A549 (cell line): ENCODE data around the gene KCNJ1. TPM values are rescaled to one million over a fixed set of nuclear protein-coding genes. Genes with fewer than 3 reads are reported as not detected.

ENCODE experiments used
- ATAC-seq, 2 experiments: fragments of 200-7000 bp in 1 of 2; fragments of >200 bp in 1 of 2; cut with Nextera tagmentation in 1 of 2; cut with Tn5 transposase in 1 of 2; 3 replicates each; pipeline versions ENCODE4 v1.8.0 to v1.9.1; 2018 to 2020; ENCODE audit warnings: mild to moderate bottlenecking in 1 of 2, moderate library complexity in 1 of 2
- CTCF ChIA-PET: fragments of 300-600 bp; sonication (Branson Sonifier 250); formaldehyde crosslinking; extraction: SDS; loops from one replicate; lab custom pipeline; 2021; ENCODE audit warnings: antibody characterized with exemption, inconsistent platforms; lab: Yijun Ruan, JAX
- POLR2A ChIA-PET: fragments of 350-600 bp; formaldehyde crosslinking; extraction: SDS; loops from one replicate; lab custom pipeline; 2021; ENCODE audit warnings: antibody characterized with exemption, inconsistent platforms; lab: Yijun Ruan, JAX
- DNase-seq, 2 experiments: peaks; one replicate each; pipeline versions ENCODE4 v3.0.0 to v3.0.0-alpha.2; 2011 to 2016; ENCODE audit warnings: low read depth in 1 of 2, low spot score in 1 of 2
- FAIRE-seq: peaks from 2 replicates; lab custom pipeline; 2011; peaks lifted over from hg19 to GRCh38; lab: Jason Lieb, UNC
- H3K27ac ChIP-seq, 2 experiments: fragments of >200 bp; sonication (Bioruptor Twin); formaldehyde crosslinking; 3 replicates each; pipeline ENCODE4 v1.5.1; 2016 to 2017
- H3K4me1 ChIP-seq: fragments of >200 bp; sonication (Bioruptor Twin); formaldehyde crosslinking; 3 replicates; pipeline ENCODE4 v1.6.1; 2016
- H3K4me2 ChIP-seq: fragments of >200 bp; sonication (Bioruptor Twin); formaldehyde crosslinking; 3 replicates; pipeline ENCODE4 v1.6.1; 2016
- H3K4me3 ChIP-seq: fragments of >200 bp; sonication (Bioruptor Twin); formaldehyde crosslinking; 3 replicates; pipeline ENCODE4 v1.5.1; 2016
- H3K9me3 ChIP-seq: fragments of >200 bp; sonication (Bioruptor Twin); formaldehyde crosslinking; 3 replicates; pipeline ENCODE4 v1.6.1; 2016
- ATOH8 ChIP-seq: fragments of 250-450 bp; sonication (Bioruptor Pico); IDR thresholded peaks from 2 replicates; pipeline ENCODE4 v1.5.0; 2020; ENCODE audit warnings: low read depth, mild to moderate bottlenecking, moderate library complexity
- CEBPB ChIP-seq, 2 experiments: fragments of >200 bp in 1 of 2; sonication (Bioruptor Twin) in 1 of 2; formaldehyde crosslinking in 1 of 2; IDR thresholded peaks; 2 replicates each; pipeline ENCODE4 v1.6.1; 2012 to 2016
- CHD2 ChIP-seq: fragments of 150-350 bp; IDR thresholded peaks from 2 replicates; pipeline ENCODE4 v1.6.1; 2014; ENCODE audit warnings: low read length; ENCODE audit not compliant: partially characterized antibody
- FOSL2 ChIP-seq, 2 experiments: fragments of 450-650 bp in 1 of 2; fragments of >200 bp in 1 of 2; sonication (Bioruptor Twin) in 1 of 2; formaldehyde crosslinking; IDR thresholded peaks; 2 replicates each; pipeline versions ENCODE4 v1.5.0 to v1.6.1; 2016 to 2020; ENCODE audit warnings: mild to moderate bottlenecking in 1 of 2, moderate library complexity in 1 of 2
- GATA3 ChIP-seq: IDR thresholded peaks from 2 replicates; pipeline ENCODE4 v1.6.1; 2012; ENCODE audit warnings: borderline replicate concordance
- HES2 ChIP-seq: fragments of >200 bp; sonication (Bioruptor Twin); formaldehyde crosslinking; IDR thresholded peaks from 2 replicates; pipeline ENCODE4 v1.6.1; 2016
- HEYL ChIP-seq: fragments of 250-450 bp; sonication (Bioruptor Pico); IDR thresholded peaks from 2 replicates; pipeline ENCODE4 v1.8.0; 2021; ENCODE audit warnings: mild to moderate bottlenecking, moderate library complexity
- HOXA7 ChIP-seq: fragments of 250-450 bp; sonication (Bioruptor Pico); IDR thresholded peaks from 2 replicates; pipeline ENCODE4 v1.5.0; 2020; ENCODE audit warnings: mild to moderate bottlenecking, moderate library complexity
- HOXB13 ChIP-seq: fragments of 250-450 bp; sonication (Bioruptor Pico); IDR thresholded peaks from 2 replicates; pipeline ENCODE4 v1.5.0; 2020; ENCODE audit warnings: low read depth, mild to moderate bottlenecking, moderate library complexity
- HOXB5 ChIP-seq: fragments of 250-450 bp; sonication (Bioruptor Pico); IDR thresholded peaks from 2 replicates; pipeline ENCODE4 v1.5.0; 2020; ENCODE audit warnings: mild to moderate bottlenecking, moderate library complexity
- JUNB ChIP-seq: fragments of >200 bp; sonication (Bioruptor Twin); formaldehyde crosslinking; IDR thresholded peaks from 2 replicates; pipeline ENCODE4 v1.6.1; 2016
- MAFK ChIP-seq: fragments of 450-650 bp; IDR thresholded peaks from 2 replicates; pipeline ENCODE4 v1.6.1; 2014; ENCODE audit not compliant: partially characterized antibody
- MAZ ChIP-seq: fragments of 150-350 bp; IDR thresholded peaks from 2 replicates; pipeline ENCODE4 v1.6.1; 2014; ENCODE audit warnings: antibody characterized with exemption, low read depth, low read length, borderline replicate concordance
- MYC ChIP-seq: IDR thresholded peaks from 2 replicates; pipeline ENCODE4 v1.6.1; 2012; ENCODE audit warnings: mild to moderate bottlenecking, inconsistent platforms, low read length, improper control_type of control experiment, borderline replicate concordance
- NFE2L2 ChIP-seq: fragments of 150-350 bp; conservative IDR thresholded peaks from 2 replicates; pipeline ENCODE4 v1.6.1; 2014; ENCODE audit warnings: low read length
- PHF8 ChIP-seq: fragments of 200-600 bp; sonication (generic); IDR thresholded peaks from 2 replicates; pipeline ENCODE4 v1.6.1; 2016; ENCODE audit warnings: low read depth, mild to moderate bottlenecking, antibody characterized with exemption, moderate library complexity, borderline replicate concordance
- POLR2A ChIP-seq: IDR thresholded peaks from 2 replicates; pipeline ENCODE4 v1.6.1; 2012; ENCODE audit warnings: mild to moderate bottlenecking, low read length
- RAD21 ChIP-seq, 2 experiments: fragments of >200 bp in 1 of 2; sonication (Bioruptor Twin) in 1 of 2; formaldehyde crosslinking in 1 of 2; IDR thresholded peaks in 1 of 2; conservative IDR thresholded peaks in 1 of 2; 2 replicates in 1 of 2; 3 replicates in 1 of 2; pipeline ENCODE4 v1.6.1; 2012 to 2018; ENCODE audit warnings: inconsistent platforms in 1 of 2
- RARB ChIP-seq: fragments of 250-450 bp; sonication (Bioruptor Pico); IDR thresholded peaks from 2 replicates; pipeline ENCODE4 v1.8.0; 2021; ENCODE audit warnings: mild to moderate bottlenecking, moderate library complexity
- RCOR1 ChIP-seq: fragments of 150-350 bp; IDR thresholded peaks from 2 replicates; pipeline ENCODE4 v1.6.1; 2014; ENCODE audit warnings: antibody characterized with exemption, low read length, low read depth
- USF2 ChIP-seq: fragments of 450-650 bp; IDR thresholded peaks from 2 replicates; pipeline ENCODE4 v1.6.1; 2014; ENCODE audit warnings: antibody characterized with exemption
- ZSCAN20 ChIP-seq: fragments of 250-450 bp; sonication (Bioruptor Pico); IDR thresholded peaks from 2 replicates; pipeline ENCODE4 v1.8.0; 2022; ENCODE audit warnings: mild to moderate bottlenecking, moderate library complexity
- WGBS: methylation state at CpG from one replicate; pipeline ENCODE4 v1.1.6; 2017; ENCODE audit errors: missing lambda C conversion rate; 5-methylcytosine and 5-hydroxymethylcytosine counted together
- polyA plus RNA-seq, 4 experiments: library from polyadenylated mRNA; depleted of rRNA in 3 of 4; stranded (reverse); fragments of >200 nt; fragmentation: RNase III in 1 of 4; extraction: RNeasy Plus Mini Kit Qiagen cat#74134 plus additional on column Dnase treatment in 1 of 4; gene quantifications; 2 replicates in 3 of 4; 3 replicates in 1 of 4; pipeline ENCODE4 v1.2.3, GENCODE V29; 2011 to 2017

The KCNJ1 gene
- polyA plus RNA-seq, 2 of the 4 experiments (the other 2 are of a cell fraction), result 0.12 TPM; not detected in 1

GRCh38 chr11:128909438-128910125 is 42.5 kb upstream of the KCNJ1 start:
- Histone ChIP-seq H3K9me3 (no peaks in the 10 kb centered on the region), H3K4me2 (no peak overlapping the region), H3K4me1 (peaks cover 15% of the 10 kb centered on the region), H3K4me3 (no peak overlapping the region), H3K27ac (no peak overlapping the region; a peak in 2 of 6 replicates)
- DNase-seq (no peak), ATAC-seq (no peak), FAIRE-seq (no peak)
- ChIA-PET CTCF (interaction anchor here (0.8 to 5.1 kb wide), 3 partner anchors 24 to 47 kb away, joined by 3 to 57 read pairs (median 4); no protein-coding TSS in a partner anchor), POLR2A (no interaction called here)
- TF ChIP-seq ZSCAN20 (CRISPR knock-in tag) (no peak), RAD21 (conservative IDR thresholded peaks at IDR 0.05 in 1 of 2, IDR thresholded peaks at IDR 0.05 in 1 of 2) (no peak), NFE2L2 (no peak), GATA3 (no peak), HOXB13 (no peak), HES2 (no peak), FOSL2 (IDR thresholded peaks at IDR 0.05) (no peak), FOSL2 (CRISPR knock-in tag; IDR thresholded peaks at IDR 0.05) (no peak)
- 76% methylated on average over 7 of the region's 8 CpGs for WGBS

- TF ChIP-seq FOSL2 (IDR thresholded peaks at IDR 0.05) (peak; percentile 50; the same call in 1 of the 2 replicates), FOSL2 (CRISPR knock-in tag; IDR thresholded peaks at IDR 0.05) (0 out of 2 replicates have a peak, but pooled peaks have one; percentile 19), CEBPB (IDR thresholded peaks at IDR 0.05) (0 out of 4 replicates have a peak, but pooled peaks of 1 of the 2 experiments have one; percentile 24), JUNB (peak; percentile 30; the same call in 1 of the 2 replicates), MYC (no peak)
- TF ChIP-seq, all 56 proteins: peak for 3
- peak; percentile 12 to 27 for DNase-seq
- Histone ChIP-seq H3K9me3 (no peaks in the 10 kb centered on the region), H3K4me1 (peaks cover 15% of the 10 kb centered on the region), H3K4me3 (0 out of 3 replicates have a peak overlapping the region, but pooled peaks have one; percentile 13), H3K4me2 (peak overlapping the region; percentile 77), H3K27ac (peak overlapping the region; percentile 55 to 58; a peak in 5 of 6 replicates)
- 19% methylated on average over 12 of the region's 12 CpGs for WGBS
- ChIA-PET POLR2A (no interaction called here), CTCF (interaction anchor here (1.7 to 5.1 kb wide), 3 partner anchors 15 to 48 kb away, joined by 5 to 57 read pairs (median 20); no protein-coding TSS in a partner anchor)
- ATAC-seq, result no peak
- no peak for FAIRE-seq
Observed at GRCh38 chr11:128908391-128909246, 41.5 kb upstream of the KCNJ1 start.

GRCh38 chr11:128907585-128907984 is 40.5 kb upstream of the KCNJ1 start:
- CTCF ChIA-PET, result interaction anchor here (1.7 to 5.1 kb wide), 4 partner anchors 14 to 49 kb away, joined by 5 to 57 read pairs (median 14); no protein-coding TSS in a partner anchor
- H3K4me3 ChIP-seq, result no peak overlapping the region
- H3K9me3 ChIP-seq, result no peaks in the 10 kb centered on the region
- peaks cover 15% of the 10 kb centered on the region for H3K4me1 ChIP-seq
- DNase-seq, result no peak
- no peak for FAIRE-seq
- WGBS, result 94% methylated on average over 4 of the region's 4 CpGs
- ATAC-seq, result no peak
- TF ChIP-seq MAZ, result no peak
- no peak for TF ChIP-seq HEYL
- H3K27ac ChIP-seq, result peak overlapping the region in 1 of 2 experiments; percentile 55; a peak in 3 of 6 replicates
- peak overlapping the region; percentile 77; the same call in 1 of the 3 replicates for H3K4me2 ChIP-seq
- POLR2A ChIA-PET, result no interaction called here

- ChIA-PET CTCF (interaction anchor here (0.8 to 5.1 kb wide), 11 partner anchors 11 to 874 kb away, joined by 3 to 57 read pairs (median 3); no protein-coding TSS in a partner anchor), POLR2A (interaction anchor here (0.6 kb wide), 7 partner anchors 11 to 440 kb away, joined by 3 to 9 read pairs (median 3); no protein-coding TSS in a partner anchor)
- Histone ChIP-seq H3K4me1 (peaks cover 15% of the 10 kb centered on the region), H3K4me3 (peak overlapping the region; percentile 64), H3K9me3 (no peaks in the 10 kb centered on the region), H3K27ac (peak overlapping the region in 1 of 2 experiments; percentile 99; a peak in 4 of 6 replicates), H3K4me2 (peak overlapping the region; percentile 85)
- FAIRE-seq (no peak), ATAC-seq (no peak), DNase-seq (no peak)
- WGBS, result 72% methylated on average over 8 of the region's 8 CpGs
- TF ChIP-seq CHD2 (no peak), NFE2L2 (no peak), USF2 (no peak), HOXB13 (no peak), HOXA7 (CRISPR knock-in tag) (no peak), CEBPB (IDR thresholded peaks at IDR 0.05) (no peak), POLR2A (no peak), MAZ (no peak), RCOR1 (no peak), RARB (CRISPR knock-in tag) (no peak), PHF8 (no peak), HES2 (no peak), ATOH8 (CRISPR knock-in tag) (no peak), HOXB5 (CRISPR knock-in tag) (no peak), MAFK (no peak)
Observed at GRCh38 chr11:128906185-128907050, 39.3 kb upstream of the KCNJ1 start.
